GM23338 (cell line): ENCODE measurements around the gene MACROD1.

Source experiments
- CREB1 ChIP-seq: fragments of 250-450 bp; sonication (Bioruptor Pico); IDR thresholded peaks from 2 replicates; pipeline ENCODE4 v1.5.0; 2020; ENCODE audit warnings: low read depth, mild to moderate bottlenecking, moderate library complexity
- CTCF ChIP-seq, 2 experiments: fragments of 200-600 bp in 1 of 2; sonication (generic) in 1 of 2; conservative IDR thresholded peaks; 2 replicates each; pipeline versions ENCODE4 v1.5.1 to v1.6.1; 2016 to 2017; ENCODE audit warnings: antibody characterized with exemption in 2 of 2, low read depth in 2 of 2, mild to moderate bottlenecking in 2 of 2, moderate library complexity in 1 of 2
- ETS1 ChIP-seq: IDR thresholded peaks from 2 replicates; pipeline ENCODE4 v1.6.1; 2016; ENCODE audit warnings: antibody characterized with exemption
- EZH2 ChIP-seq: fragments of 200-600 bp; sonication (generic); IDR thresholded peaks from one replicate; pipeline ENCODE4 v1.8.0; 2017; ENCODE audit warnings: antibody characterized with exemption, mild to moderate bottlenecking, low read depth; ENCODE audit not compliant: unreplicated experiment
- EZH2phosphoT487 ChIP-seq: fragments of 200-600 bp; sonication (generic); IDR thresholded peaks from one replicate; pipeline ENCODE4 v1.8.1; 2018; ENCODE audit warnings: antibody characterized with exemption; ENCODE audit not compliant: unreplicated experiment
- JUNB ChIP-seq: IDR thresholded peaks from one replicate; pipeline ENCODE4 v1.6.1; 2016; ENCODE audit warnings: antibody characterized with exemption; ENCODE audit not compliant: unreplicated experiment
- NANOG ChIP-seq: IDR thresholded peaks from 2 replicates; pipeline ENCODE4 v1.6.1; 2016; ENCODE audit warnings: antibody characterized with exemption, borderline replicate concordance
- POLR2AphosphoS5 ChIP-seq: IDR thresholded peaks from 2 replicates; pipeline ENCODE4 v1.6.1; 2016; ENCODE audit warnings: antibody characterized with exemption, low read depth
- REST ChIP-seq: IDR thresholded peaks from one replicate; pipeline ENCODE4 v1.6.1; 2018; ENCODE audit warnings: antibody characterized with exemption; ENCODE audit not compliant: unreplicated experiment
- STAT1 ChIP-seq: IDR thresholded peaks from one replicate; pipeline ENCODE4 v1.6.1; 2016; ENCODE audit warnings: antibody characterized with exemption; ENCODE audit not compliant: unreplicated experiment
- ZNF331 ChIP-seq: fragments of 250-450 bp; sonication (Bioruptor Pico); IDR thresholded peaks from 2 replicates; pipeline ENCODE4 v1.5.0; 2020; ENCODE audit warnings: low read depth, mild to moderate bottlenecking, moderate library complexity
- ZNF462 ChIP-seq: fragments of 250-450 bp; sonication (Bioruptor Pico); IDR thresholded peaks from 2 replicates; pipeline ENCODE4 v1.5.0; 2020; ENCODE audit warnings: mild to moderate bottlenecking, moderate library complexity

- TF ChIP-seq POLR2AphosphoS5 = no peak
- no peak for TF ChIP-seq CTCF (conservative IDR thresholded peaks at IDR 0.05; ENCODE audit: low read depth in 2 of 2)
- no peak for TF ChIP-seq EZH2
- no peak for TF ChIP-seq REST
- TF ChIP-seq ZNF331 = no peak
- TF ChIP-seq STAT1 = no peak
- no peak for TF ChIP-seq EZH2phosphoT487
- TF ChIP-seq CREB1 (CRISPR knock-in tag) = no peak
- TF ChIP-seq JUNB = no peak
- TF ChIP-seq ETS1 = no peak
- TF ChIP-seq NANOG = no peak
- TF ChIP-seq ZNF462 (CRISPR knock-in tag) = no peak
These were observed 2.0 kb downstream of the MACROD1 start for GRCh38 chr11:64163951-64164350.
